Esophagus squamous epithelium (tissue), 5 donors: ENCODE data around the gene VSX1. TPM values are rescaled to one million over a fixed set of nuclear protein-coding genes. Genes with fewer than 3 reads are reported as not detected.

Experiments
- DNase-seq: peaks from one replicate; lab custom pipeline; 2025; lab: John Stamatoyannopoulos, UW
- H3K27ac ChIP-seq, 4 donors: fragments of 200-600 bp; sonication (generic); one replicate each; pipeline ENCODE4 v1.5.1; 2016 to 2019; ENCODE audit warnings: mild to moderate bottlenecking in 1 of 4
- H3K27me3 ChIP-seq, 4 donors: fragments of 200-600 bp; sonication (generic); 1 replicate in 3 of 4; 2 replicates in 1 of 4; pipeline versions ENCODE4 v1.5.1 to v1.6.0; 2017 to 2021; ENCODE audit warnings: antibody characterized with exemption in 1 of 4
- H3K36me3 ChIP-seq, 3 donors: fragments of 200-600 bp; sonication (generic); one replicate each; pipeline ENCODE4 v1.5.1; 2016 to 2019
- H3K4me1 ChIP-seq, 3 donors: fragments of 200-600 bp; sonication (generic); one replicate each; pipeline ENCODE4 v1.5.1; 2017 to 2019
- H3K4me3 ChIP-seq, 4 donors: fragments of 200-600 bp; sonication (generic); 1 replicate in 3 of 4; 2 replicates in 1 of 4; pipeline ENCODE4 v1.5.1; 2016 to 2019; ENCODE audit warnings: mild to moderate bottlenecking in 2 of 4, moderate library complexity in 1 of 4
- H3K9me3 ChIP-seq, 3 donors: fragments of 200-600 bp; sonication (generic); one replicate each; pipeline ENCODE4 v1.5.1; 2016 to 2019
- CTCF ChIP-seq, 6 experiments: fragments of 450-650 bp in 4 of 6; fragments of 200-600 bp in 2 of 6; sonication (generic) in 2 of 6; IDR thresholded peaks; one replicate each; pipeline ENCODE4 v1.5.1; 2016 to 2019; ENCODE audit warnings: antibody characterized with exemption in 6 of 6, mild to moderate bottlenecking in 4 of 6, moderate library complexity in 4 of 6
- POLR2A ChIP-seq, 4 donors: fragments of 450-650 bp; IDR thresholded peaks; one replicate each; pipeline ENCODE4 v1.6.1; 2017; ENCODE audit warnings: antibody characterized with exemption in 4 of 4, mild to moderate bottlenecking in 4 of 4, moderate library complexity in 3 of 4
- WGBS, 2 donors: methylation state at CpG; one replicate each; pipeline ENCODE4 v1.1.5; 2018; 5-methylcytosine and 5-hydroxymethylcytosine counted together
- intact Hi-C: fragments of 100-400 bp; cut with DNase I; formaldehyde crosslinking; loops from one replicate; pipeline ENCODE4 v1.15.0; 2022
- total RNA-seq, 4 donors: library from RNA; depleted of rRNA; stranded (reverse); fragments of >200 nt; gene quantifications; one replicate each; pipeline ENCODE4 v1.1.0, GENCODE V29; 2016
- donor health status: DM: yes; HTN: yes; CAD: no.

VSX1 gene
- total RNA-seq, 4 donors from 2014 or later: not detected

- no peak overlapping the region for H3K4me3 ChIP-seq
- 98 to 100% methylated on average over 1 to 10 of the region's 21 CpGs for WGBS, 2 donors
- no peaks in the 10 kb centered on the region for H3K27me3 ChIP-seq
- H3K36me3 ChIP-seq: peaks cover 0 to 20% (median 7%) of the 10 kb centered on the region in 3 donors
- intact Hi-C loops: no loop called here
- H3K4me1 ChIP-seq: peaks cover 63 to 96% (median 71%) of the 10 kb centered on the region in 3 donors
- H3K27ac ChIP-seq: peak overlapping the region in 3 of 4 donors; percentile 78 to 86 (median 85)
- TF ChIP-seq CTCF (IDR thresholded peaks at IDR 0.05) (no peak), POLR2A (IDR thresholded peaks at IDR 0.05) (no peak)
- DNase-seq: no peak
- H3K9me3 ChIP-seq: no peaks in the 10 kb centered on the region
These were observed 40.0 kb downstream of the VSX1 start for GRCh38 chr20:25041813-25042530.

- H3K36me3 ChIP-seq: peaks cover 0 to 4% (median 0%) of the 10 kb centered on the region in 3 donors
- H3K27ac ChIP-seq: peak overlapping the region; percentile 56 to 86 (median 82)
- peaks cover 62 to 100% (median 86%) of the 10 kb centered on the region in 3 donors for H3K4me1 ChIP-seq
- no peaks in the 10 kb centered on the region for H3K9me3 ChIP-seq
- no peak for DNase-seq
- intact Hi-C loops: no loop called here
- peak overlapping the region in 2 of 4 donors; percentile 12 to 22 for H3K4me3 ChIP-seq
- TF ChIP-seq CTCF (IDR thresholded peaks at IDR 0.05): no peak
- TF ChIP-seq POLR2A (IDR thresholded peaks at IDR 0.05): no peak
- H3K27me3 ChIP-seq: no peaks in the 10 kb centered on the region
- WGBS, 2 donors: 6 to 20% methylated on average over 4 to 6 of the region's 6 CpGs
These were observed 41.5 kb downstream of the VSX1 start for GRCh38 chr20:25040438-25040831.

GRCh38 chr20:25039697-25040437 is 42.1 kb downstream of the VSX1 start:
- Histone ChIP-seq H3K4me1 (peaks cover 62 to 98% (median 86%) of the 10 kb centered on the region in 3 donors), H3K4me3 (peak overlapping the region in 2 of 4 donors; percentile 12 to 22), H3K9me3 (no peaks in the 10 kb centered on the region), H3K27ac (peak overlapping the region; percentile 56 to 86 (median 82)), H3K27me3 (no peaks in the 10 kb centered on the region), H3K36me3 (no peaks in the 10 kb centered on the region)
- no peak for DNase-seq
- 21 to 26% methylated on average over 7 to 8 of the region's 9 CpGs for WGBS, 2 donors
- intact Hi-C loops: no loop called here
- TF ChIP-seq CTCF (IDR thresholded peaks at IDR 0.05) (no peak), POLR2A (IDR thresholded peaks at IDR 0.05) (no peak)

GRCh38 chr20:25038591-25039015 is 43.3 kb downstream of the VSX1 start:
- Histone ChIP-seq H3K27ac (peak overlapping the region; percentile 56 to 86 (median 82)), H3K9me3 (no peaks in the 10 kb centered on the region), H3K4me1 (peaks cover 62 to 90% (median 81%) of the 10 kb centered on the region in 3 donors), H3K36me3 (no peaks in the 10 kb centered on the region), H3K27me3 (no peaks in the 10 kb centered on the region), H3K4me3 (no peak overlapping the region)
- intact Hi-C loops: no loop called here
- no peak for DNase-seq
- no peak for TF ChIP-seq POLR2A (IDR thresholded peaks at IDR 0.05)
- no peak for TF ChIP-seq CTCF (IDR thresholded peaks at IDR 0.05)
- WGBS, 2 donors: 77 to 81% methylated on average over 4 to 6 of the region's 6 CpGs

- peaks cover 59 to 90% (median 81%) of the 10 kb centered on the region in 3 donors for H3K4me1 ChIP-seq
- TF ChIP-seq POLR2A (IDR thresholded peaks at IDR 0.05): no peak
- TF ChIP-seq CTCF (IDR thresholded peaks at IDR 0.05): no peak
- H3K4me3 ChIP-seq: no peak overlapping the region
- H3K27ac ChIP-seq: peak overlapping the region; percentile 56 to 86 (median 82)
- intact Hi-C loops: no loop called here
- WGBS, 2 donors: 37 to 39% methylated on average over 3 of the region's 3 CpGs
- no peak for DNase-seq
- H3K27me3 ChIP-seq: no peaks in the 10 kb centered on the region
- no peaks in the 10 kb centered on the region for H3K9me3 ChIP-seq
- H3K36me3 ChIP-seq: no peaks in the 10 kb centered on the region
These were observed 43.9 kb downstream of the VSX1 start for GRCh38 chr20:25038103-25038410.
